RKO (cell line): ENCODE data around the gene XRRA1.
"Not testable (repeated sequence)": the region's sequence is repeated elsewhere in the genome, so short reads cannot be mapped to it uniquely, and the experiment has no call there.

ENCODE experiments used
- DNase-seq: peaks from one replicate; pipeline ENCODE4 v3.0.0-alpha.2; 2016; ENCODE audit warnings: low spot score

Gene XRRA1

GRCh38 chr11:74948898-74949752, at the start of gene XRRA1, which contains the start of gene SPCS2:
Gene XRRA1 (minus strand): TSS chr11:74949091. CDS start chr11:74940878, 8,213 bp downstream.
Gene SPCS2 (plus strand): TSS chr11:74949266. CDS start chr11:74949286, 20 bp downstream.
- peak; percentile 99 for DNase-seq

- no peak for DNase-seq
Measured at GRCh38 chr11:74992852-74993251, 44.0 kb upstream of the XRRA1 start.

GRCh38 chr11:74990941-74991340, 42.0 kb upstream of the XRRA1 start:
- DNase-seq = no peak

- DNase-seq = peak; percentile 27
Measured at GRCh38 chr11:74990150-74990549, 41.3 kb upstream of the XRRA1 start.

- peak; percentile 40 for DNase-seq
Measured at GRCh38 chr11:74989260-74989638, 40.4 kb upstream of the XRRA1 start.

GRCh38 chr11:74988541-74989259, 39.8 kb upstream of the XRRA1 start, which contains the start of gene NEU3:
Gene NEU3 (plus strand): TSS chr11:74988933. CDS start chr11:74989061, 128 bp downstream.
- peak; percentile 82 for DNase-seq

GRCh38 chr11:74984730-74985129, 35.8 kb upstream of the XRRA1 start:
- DNase-seq = no peak

- no peak for DNase-seq
Measured at GRCh38 chr11:74984070-74984469, 35.2 kb upstream of the XRRA1 start.

GRCh38 chr11:74981888-74982287, 33.0 kb upstream of the XRRA1 start:
- no peak for DNase-seq

GRCh38 chr11:74980634-74981033, 31.7 kb upstream of the XRRA1 start:
- no peak for DNase-seq

- no peak for DNase-seq
Measured at GRCh38 chr11:74978041-74978440, 29.1 kb upstream of the XRRA1 start.

- DNase-seq = no peak
Measured at GRCh38 chr11:74971424-74971823, 22.5 kb upstream of the XRRA1 start.

GRCh38 chr11:74970852-74971395, 22.0 kb upstream of the XRRA1 start:
- DNase-seq = no peak

GRCh38 chr11:74966651-74967050, 17.8 kb upstream of the XRRA1 start:
- no peak for DNase-seq

GRCh38 chr11:74960128-74960527, 11.2 kb upstream of the XRRA1 start:
- DNase-seq = not testable (repeated sequence)

- no peak for DNase-seq
Measured at GRCh38 chr11:74957937-74958629, 9.2 kb upstream of the XRRA1 start.

- no peak for DNase-seq
Measured at GRCh38 chr11:74956397-74957015, 7.6 kb upstream of the XRRA1 start.

- DNase-seq = no peak
Measured at GRCh38 chr11:74954199-74954598, 5.3 kb upstream of the XRRA1 start.

- DNase-seq = no peak
Measured at GRCh38 chr11:74953451-74953850, 4.6 kb upstream of the XRRA1 start.

- DNase-seq = no peak
Measured at GRCh38 chr11:74952752-74953151, 3.9 kb upstream of the XRRA1 start.

GRCh38 chr11:74951226-74951625, 2.3 kb upstream of the XRRA1 start:
- DNase-seq = no peak
